HG03097 (cell line): ENCODE data around the gene KCMF1.

Source experiments
- ATAC-seq: cut with Tn5 transposase; IDR thresholded peaks from one replicate; pipeline ENCODE4 v1.9.1; 2021; ENCODE audit not compliant: unreplicated experiment, low FRiP score

The KCMF1 gene

DNA sequence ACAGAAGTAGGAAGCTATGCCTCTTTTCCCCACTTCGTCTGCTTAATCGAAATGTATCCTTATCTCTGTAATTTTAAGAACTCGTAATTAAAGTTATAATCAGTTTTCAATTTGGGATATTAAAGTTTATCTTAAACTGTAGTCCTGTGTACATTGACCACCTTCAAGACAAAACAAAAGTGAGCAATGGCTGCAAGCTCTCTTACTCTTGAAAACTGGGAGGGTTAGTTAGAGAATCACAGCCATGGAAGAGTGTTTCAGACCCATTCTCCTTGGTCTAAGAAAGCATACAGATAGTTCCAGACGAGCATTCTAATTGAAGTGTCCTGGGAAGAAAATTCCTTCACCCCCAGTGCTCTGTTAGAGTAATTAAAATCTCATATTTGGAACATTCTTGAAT, 2.0 kb downstream of the KCMF1 start:
- ATAC-seq, result no peak

DNA sequence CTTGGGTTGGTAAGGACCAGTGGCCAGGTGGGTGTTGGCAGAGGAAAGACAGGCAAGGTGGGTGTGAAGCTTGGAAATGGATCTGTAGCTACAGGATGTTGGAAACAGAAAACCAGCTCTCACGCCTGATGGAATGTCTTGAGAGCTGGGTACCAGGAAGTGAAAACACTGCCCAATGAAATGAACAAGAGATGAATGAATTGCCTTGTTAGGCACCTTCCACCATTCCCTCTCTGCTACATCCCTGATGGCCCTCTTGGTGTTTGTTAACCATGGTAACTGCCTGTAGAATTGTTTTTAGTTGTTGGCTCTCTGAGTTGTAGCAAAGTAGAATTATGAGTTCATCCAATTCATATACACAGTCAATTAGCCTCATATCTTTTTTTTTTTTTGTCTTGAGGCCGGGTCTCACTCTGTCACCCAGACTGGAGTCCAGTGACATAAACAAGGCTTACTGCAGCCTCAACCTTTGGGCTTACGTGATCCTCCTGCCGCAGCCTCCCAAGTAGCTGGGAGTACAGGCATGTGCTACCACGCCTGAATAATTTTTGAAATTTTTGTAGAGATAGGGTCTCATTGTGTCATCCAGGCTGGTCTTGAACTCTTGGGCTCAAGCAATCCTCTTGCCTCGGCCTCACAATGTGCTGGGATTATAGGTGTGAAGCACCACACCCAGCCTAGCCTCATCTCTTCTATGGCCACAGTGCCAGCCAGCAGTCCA, 9.5 kb downstream of the KCMF1 start:
- no peak for ATAC-seq

DNA sequence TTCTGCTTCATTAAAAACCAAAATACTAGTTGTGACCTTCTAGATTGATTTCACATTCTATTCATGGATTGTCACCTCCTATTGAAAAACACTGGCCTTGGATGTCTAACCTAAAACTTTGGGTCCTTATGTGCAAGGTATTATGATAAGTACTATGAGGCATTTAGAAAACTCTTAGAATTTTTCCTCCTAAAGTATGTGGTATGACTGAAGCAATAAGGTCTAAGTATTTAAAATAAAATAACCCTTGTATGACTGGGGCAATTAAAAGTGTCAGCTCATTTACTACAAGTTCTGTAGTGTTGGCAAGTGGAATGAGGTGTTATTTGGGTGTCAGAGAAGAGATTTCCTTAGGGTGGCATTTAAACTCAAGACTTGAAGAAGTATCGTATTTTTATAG, 15.1 kb downstream of the KCMF1 start:
- ATAC-seq, result no peak

- ATAC-seq, result no peak
These were observed 18.5 kb downstream of the KCMF1 start for GRCh38 chr2:84989422-84989821.

GRCh38 chr2:84989927-84990326, 19.0 kb downstream of the KCMF1 start:
- ATAC-seq, result no peak

- no peak for ATAC-seq
These were observed 20.6 kb downstream of the KCMF1 start for GRCh38 chr2:84991404-84992160.

- no peak for ATAC-seq
These were observed 24.9 kb downstream of the KCMF1 start for GRCh38 chr2:84995826-84996225.

DNA sequence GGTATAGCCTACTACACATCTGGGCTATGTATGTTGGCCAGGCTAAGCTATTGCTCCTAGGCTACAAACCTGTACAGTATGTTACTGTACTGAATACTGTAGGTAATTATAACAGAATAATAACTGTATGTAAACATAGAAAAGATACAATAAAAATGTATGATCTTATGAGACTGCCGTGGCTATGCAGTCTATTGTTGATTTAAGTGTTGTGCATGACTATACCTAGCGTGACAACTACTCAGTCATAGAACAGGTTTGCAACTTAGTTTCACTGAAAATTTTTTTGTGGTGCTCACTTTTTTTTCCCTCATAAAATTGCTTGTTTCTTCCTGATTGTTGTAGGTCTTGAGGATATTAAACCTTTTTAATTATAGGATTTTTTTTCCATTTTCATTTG, 25.9 kb downstream of the KCMF1 start:
- ATAC-seq, result no peak

GRCh38 chr2:84999553-84999955, 28.6 kb downstream of the KCMF1 start:
- ATAC-seq, result no peak

DNA sequence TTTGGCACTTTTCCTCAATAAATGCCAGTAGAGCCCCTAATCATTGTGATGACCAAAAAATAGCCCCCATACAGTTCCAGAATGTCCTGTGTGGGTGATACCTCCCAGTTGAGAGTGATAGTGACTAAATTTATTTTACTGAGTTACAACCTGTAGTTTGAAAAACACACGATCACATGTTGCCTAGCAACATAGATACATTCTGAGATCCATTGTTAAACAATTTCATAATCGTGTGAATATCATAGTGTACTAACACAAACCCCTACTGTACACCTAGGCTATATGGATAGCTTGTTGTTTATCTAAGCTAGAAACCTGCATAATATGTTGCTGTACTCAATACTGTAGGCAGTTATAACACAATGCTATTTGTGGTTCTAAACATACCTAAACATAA, 30.6 kb downstream of the KCMF1 start:
- ATAC-seq, result no peak

DNA sequence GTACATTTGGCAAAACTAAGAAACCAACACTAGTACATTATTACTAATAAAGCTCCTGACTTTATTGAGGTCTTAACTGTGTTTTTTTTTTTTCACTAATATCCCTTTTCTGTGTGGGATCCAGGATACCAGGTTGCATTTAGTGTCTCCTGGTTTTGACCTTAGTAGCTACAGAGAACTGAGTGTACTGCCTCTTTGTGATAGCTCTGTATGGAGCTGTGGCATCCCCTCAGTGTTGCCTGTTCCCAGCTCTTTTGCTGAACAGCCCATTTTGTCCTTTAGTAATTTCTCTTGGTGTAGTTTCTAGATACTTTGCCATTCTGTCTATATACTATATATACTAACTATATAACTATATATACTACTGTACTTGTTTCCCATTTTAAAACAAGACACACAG, 31.6 kb downstream of the KCMF1 start:
- no peak for ATAC-seq

DNA sequence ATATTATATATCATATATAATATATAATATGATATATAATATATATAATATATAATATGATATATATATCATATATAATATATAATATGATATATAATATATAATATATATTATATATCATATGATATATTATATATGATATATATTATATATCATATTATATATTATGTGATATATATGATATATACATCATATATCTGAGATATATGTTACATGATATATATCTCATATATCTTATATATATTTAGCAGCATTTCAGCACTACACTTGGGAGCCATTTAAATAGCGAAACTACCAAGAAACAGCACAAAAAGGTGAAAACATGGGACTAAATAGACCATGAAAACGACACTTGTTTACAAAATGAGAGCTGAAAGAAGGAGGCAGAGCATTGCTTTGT, 37.3 kb downstream of the KCMF1 start:
- ATAC-seq, result no peak

- no peak for ATAC-seq
These were observed 38.2 kb downstream of the KCMF1 start for GRCh38 chr2:85009019-85009618.

DNA sequence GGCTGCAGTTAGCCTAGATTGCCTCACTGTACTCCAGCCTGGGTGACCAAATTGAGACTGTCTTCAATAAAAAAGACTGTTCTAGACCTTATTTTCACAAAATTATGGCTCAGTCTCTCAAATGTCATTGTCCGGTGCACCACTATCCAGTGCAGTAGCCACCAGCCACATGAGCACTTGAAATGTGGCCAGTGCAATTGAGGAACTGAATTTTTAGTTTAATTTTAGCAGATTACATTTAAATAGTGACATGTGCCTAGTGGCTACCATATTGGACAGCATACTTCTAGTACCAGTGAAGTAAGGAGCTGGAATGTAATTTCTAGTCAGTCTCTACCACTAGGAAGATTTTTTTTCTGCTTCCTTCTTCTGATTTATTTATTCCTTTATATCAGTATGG, 39.4 kb downstream of the KCMF1 start:
- ATAC-seq, result no peak

DNA sequence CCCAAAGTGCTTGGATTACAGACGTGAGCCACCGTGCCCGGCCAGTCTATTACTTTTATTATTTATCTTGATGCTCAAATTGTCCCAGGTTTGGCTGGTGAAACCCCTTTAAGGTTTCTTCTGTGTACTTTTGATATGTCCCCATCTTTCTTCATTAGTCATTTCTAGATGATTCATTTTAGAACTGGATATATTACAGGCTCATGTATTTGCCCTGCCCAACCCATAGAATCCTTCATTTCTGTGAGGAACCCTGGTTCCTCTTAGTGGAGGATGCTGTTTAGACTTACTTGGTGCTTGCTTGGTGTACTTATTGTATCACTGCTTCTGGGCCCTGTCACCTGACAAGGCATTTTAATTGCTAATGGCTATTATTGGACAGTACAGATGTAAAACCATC, 40.1 kb downstream of the KCMF1 start:
- ATAC-seq, result no peak

DNA sequence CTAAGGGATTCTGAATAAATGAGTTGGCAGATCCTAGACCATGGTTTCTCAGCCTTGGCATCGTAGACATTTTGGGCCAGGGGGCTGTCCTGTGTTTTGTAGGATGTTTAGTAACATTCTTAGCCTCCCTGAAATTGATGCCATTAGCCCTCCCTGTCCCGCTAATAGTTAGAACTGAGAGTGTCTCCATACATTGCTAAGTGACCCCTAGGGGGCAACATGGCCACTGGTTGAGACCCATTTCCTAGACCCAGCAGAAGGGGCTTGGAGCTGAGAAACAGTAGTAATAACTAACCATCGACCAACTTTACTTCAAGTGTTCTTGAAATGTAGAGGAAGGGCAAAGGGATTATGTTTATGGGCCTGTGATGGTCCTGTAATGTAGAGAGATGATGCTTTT, 40.8 kb downstream of the KCMF1 start:
- ATAC-seq, result no peak

DNA sequence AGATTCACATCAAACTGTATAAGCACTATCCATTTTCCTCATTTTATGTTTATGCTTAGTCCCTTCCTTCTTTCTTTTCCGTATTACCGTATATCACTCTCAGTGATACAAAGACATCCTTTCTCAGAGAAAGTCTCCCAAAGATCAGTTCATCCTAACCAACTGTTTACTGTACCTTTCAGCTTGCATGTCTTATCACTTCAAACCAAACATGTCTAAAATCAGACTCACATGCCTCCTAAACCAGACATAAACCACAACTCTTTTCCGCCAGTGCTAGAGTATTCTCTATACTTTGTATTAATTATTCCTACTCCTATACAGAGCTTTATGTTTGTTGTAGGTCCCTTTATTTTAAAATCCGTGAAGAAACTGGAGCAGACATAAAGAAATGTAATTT, 41.5 kb downstream of the KCMF1 start:
- no peak for ATAC-seq

DNA sequence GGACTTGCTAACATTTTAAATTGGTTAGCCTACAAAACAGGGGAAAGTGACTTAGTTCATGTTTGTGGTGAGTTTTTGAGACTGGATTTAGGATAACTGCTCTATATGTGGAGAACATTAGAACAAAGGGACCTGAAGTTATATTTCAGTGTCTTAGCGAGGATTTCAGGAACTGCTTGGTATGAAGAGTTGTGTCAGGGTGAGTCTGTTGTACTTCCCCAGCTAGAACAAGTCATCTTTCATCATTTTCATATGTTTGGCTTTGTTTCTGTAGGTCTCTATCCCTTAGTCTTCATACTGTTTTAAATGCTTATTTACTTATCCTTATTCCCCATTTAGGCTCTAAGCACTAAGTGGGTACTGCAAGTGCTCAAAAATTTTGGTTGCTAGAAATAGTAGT, 41.9 kb downstream of the KCMF1 start:
- no peak for ATAC-seq

GRCh38 chr2:85015653-85016360, 44.8 kb downstream of the KCMF1 start:
- no peak for ATAC-seq

GRCh38 chr2:85016446-85016845, 45.5 kb downstream of the KCMF1 start:
- ATAC-seq, result no peak

- ATAC-seq, result no peak
These were observed 46.6 kb downstream of the KCMF1 start for GRCh38 chr2:85017411-85018048.
